ENCODE data around the gene IER2. TPM values are rescaled to one million over a fixed set of nuclear protein-coding genes. Genes with fewer than 3 reads are reported as not detected.

IER2 gene
- total and polyA plus RNA-seq, 2 of the 8 experiments (the other 6 are each of a cell fraction or from before 2014, with no cell fraction given) = 84.5 to 138 TPM

- Histone ChIP-seq H2BK120ac (replicated peaks; ENCODE audit: low read depth, low read length) (no peak overlapping the region), H3K4me1 (replicated peaks in 1 of 4; ENCODE audit: control insufficient read depth in 3 of 4, insufficient read depth in 4 of 4, low read length in 3 of 4) (peaks cover 7 to 18% (median 14%) of the 10 kb centered on the region in 4 experiments), H3K36me3 (ENCODE audit: control insufficient read depth in 2 of 4, insufficient read depth in 4 of 4, low read length in 3 of 4) (no peaks in the 10 kb centered on the region), H3K14ac (ENCODE audit: insufficient read length) (no peak overlapping the region), H3K23me2 (ENCODE audit: low read depth, low read length) (peaks cover 15% of the 10 kb centered on the region), H3K27ac (ENCODE audit: low read depth, low read length) (no peak overlapping the region), H3K4ac (replicated peaks; ENCODE audit: insufficient read length, low read depth, low read length) (no peak overlapping the region), H4K5ac (ENCODE audit: insufficient read length, low read depth, low read length) (no peak overlapping the region), H4K20me1 (replicated peaks in 1 of 2; ENCODE audit: control insufficient read depth in 1 of 2, insufficient read depth in 2 of 2, low read length in 2 of 2) (no peaks in the 10 kb centered on the region), H3K27me3 (replicated peaks in 1 of 4; ENCODE audit: control insufficient read depth in 3 of 4, extremely low read depth in 1 of 4, insufficient read depth in 3 of 4, low read length in 3 of 4) (no peaks in the 10 kb centered on the region; a peak in 1 of 7 replicates), H3K79me1 (ENCODE audit: low read depth, low read length) (no peaks in the 10 kb centered on the region), H3K9me3 (ENCODE audit: insufficient read depth in 2 of 2, low read depth in 1 of 2, low read length in 1 of 2) (no peaks in the 10 kb centered on the region), H3K4me2 (ENCODE audit: insufficient read depth in 1 of 2, low read depth in 2 of 2, low read length in 2 of 2) (no peak overlapping the region), H3K18ac (ENCODE audit: extremely low read depth, low read length) (no peak overlapping the region), H2BK20ac (ENCODE audit: low read length) (no peak overlapping the region), H3K56ac (replicated peaks; ENCODE audit: insufficient read length, low read depth, low read length) (no peak overlapping the region), H3K9ac (replicated peaks in 1 of 4; ENCODE audit: extremely low read depth in 1 of 4, low read depth in 3 of 4, low read length in 3 of 4) (no peak overlapping the region), H2BK12ac (ENCODE audit: low read depth, low read length) (no peak overlapping the region), H2BK15ac (ENCODE audit: low read length) (0 out of 2 replicates have a peak overlapping the region, but pooled peaks have one; percentile 81), H4K91ac (replicated peaks; ENCODE audit: insufficient read length, low read length) (no peak overlapping the region), H3K23ac (ENCODE audit: insufficient read length) (no peak overlapping the region), H2BK5ac (ENCODE audit: low read depth, low read length) (no peak overlapping the region), H4K8ac (ENCODE audit: extremely low read depth, insufficient read depth, low read length) (no peak overlapping the region), H3K79me2 (ENCODE audit: control insufficient read depth in 1 of 2, insufficient read depth in 2 of 2, low read length in 2 of 2) (peaks cover 0 to 4% of the 10 kb centered on the region in 2 experiments; a peak in 1 of 4 replicates), H2AFZ (ENCODE audit: low read length) (no peak overlapping the region), H2AK5ac (ENCODE audit: low read depth, low read length) (no peak overlapping the region), H3K4me3 (ENCODE audit: extremely low read depth in 1 of 4, insufficient read depth in 2 of 4, low read depth in 3 of 4, low read length in 4 of 4) (no peak overlapping the region)
- 78% methylated on average over 3 of the region's 3 CpGs; no CpG with 5 or more reads in 1 of the 2 experiments for WGBS, 2 experiments (ENCODE audit: extremely low coverage in 1 of 2, insufficient coverage in 1 of 2, insufficient read length in 1 of 2, insufficient replicate concordance in 2 of 2, low coverage in 1 of 2, low lambda C conversion rate in 2 of 2, missing lambda C conversion rate in 1 of 2)
- FAIRE-seq = no peak
- CTCF ChIA-PET (ENCODE audit: partially characterized antibody) = interaction anchor here (0.7 to 1.2 kb wide), 2 partner anchors 23 to 103 kb away, joined by 3 read pairs; no protein-coding TSS in a partner anchor
- POLR2A ChIA-PET (ENCODE audit: partially characterized antibody) = interaction anchor here (1.1 to 7.7 kb wide), 3 partner anchors 11 to 24 kb away, joined by 3 to 41 read pairs (median 8); no protein-coding TSS in a partner anchor
- TF ChIP-seq SIX5 (IDR thresholded peaks at IDR 0.05; ENCODE audit: low read depth, low read length) (no peak), POLR2AphosphoS5 (IDR thresholded peaks at IDR 0.05; ENCODE audit: low read depth, low read length) (no peak), ATF2 (IDR thresholded peaks at IDR 0.05; ENCODE audit: low read length) (no peak)
- no peak for DNase-seq (ENCODE audit: low read depth in 1 of 2, low spot score in 2 of 2)
These were observed 9.5 kb downstream of the IER2 start for GRCh38 chr19:13159713-13160112.

Data from H1 (cell line).